GM19025 (cell line): ENCODE measurements around the gene WFIKKN1.

Experiments used
- ATAC-seq: cut with Tn5 transposase; IDR thresholded peaks from one replicate; pipeline ENCODE4 v1.9.1; 2021; ENCODE audit warnings: mild to moderate bottlenecking, low read depth, moderate library complexity; ENCODE audit not compliant: unreplicated experiment

Gene WFIKKN1

DNA sequence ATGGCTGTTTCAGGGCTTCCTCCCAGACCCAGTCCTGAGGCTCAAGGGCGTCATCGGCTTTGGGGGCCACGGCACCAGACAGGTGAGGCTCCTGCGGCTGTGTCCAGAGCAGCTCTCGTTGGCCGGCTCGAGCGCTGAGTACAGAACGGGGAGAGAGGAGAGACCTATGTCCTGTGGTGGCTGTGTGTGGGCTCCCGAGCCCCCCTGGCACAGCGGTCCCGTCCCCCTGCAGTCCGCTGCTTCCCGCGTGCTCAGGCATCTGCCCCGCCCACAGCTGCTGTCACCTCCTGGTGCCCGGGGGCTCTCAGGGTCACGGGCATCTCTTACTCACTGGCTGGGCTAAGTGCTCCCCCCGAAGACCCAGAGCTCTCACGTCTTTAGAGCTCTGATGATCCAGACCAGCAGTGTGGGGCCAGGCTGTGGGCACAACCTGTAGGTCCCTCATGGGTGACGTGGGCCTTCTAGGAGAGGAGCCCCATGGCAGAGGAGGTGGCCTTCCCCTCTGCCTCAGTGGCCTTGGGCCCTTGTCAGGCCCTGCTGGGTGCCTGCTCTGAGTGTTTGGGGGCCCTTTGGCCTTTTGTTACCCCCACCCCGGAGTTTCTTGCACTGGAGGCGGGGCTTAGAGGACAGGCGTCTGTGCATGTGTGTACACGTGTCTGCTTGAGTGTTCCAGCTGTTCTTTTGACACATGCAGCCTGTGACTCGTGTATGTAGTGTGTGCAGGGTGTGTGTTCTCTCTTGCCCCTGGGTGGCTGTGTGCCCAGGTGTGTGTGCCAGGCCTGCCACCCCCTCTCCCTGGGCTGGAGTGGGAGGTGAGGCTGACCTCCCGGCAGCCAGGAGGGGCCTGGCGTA, 21.9 kb downstream of the WFIKKN1 start:
- no peak for ATAC-seq

DNA sequence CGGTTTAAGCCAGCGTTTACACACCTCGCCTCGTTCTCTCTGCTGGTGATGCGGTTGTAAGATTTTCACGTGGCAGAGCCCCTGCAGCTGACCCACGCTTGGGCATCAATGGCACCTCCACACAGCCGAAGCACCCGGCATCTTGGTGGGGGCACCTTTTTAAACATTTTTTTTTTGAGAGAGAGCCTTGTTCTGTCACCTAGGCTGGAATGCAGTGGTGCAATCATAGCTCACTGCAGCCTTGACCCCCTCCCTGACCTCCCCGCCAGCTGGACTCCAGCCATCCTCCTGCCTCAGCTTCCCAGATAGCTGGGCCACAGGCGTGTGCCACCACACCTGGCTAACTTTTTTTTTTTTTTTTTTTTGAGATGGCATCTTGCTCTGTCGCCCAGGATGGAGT, 23.2 kb downstream of the WFIKKN1 start:
- no peak for ATAC-seq

DNA sequence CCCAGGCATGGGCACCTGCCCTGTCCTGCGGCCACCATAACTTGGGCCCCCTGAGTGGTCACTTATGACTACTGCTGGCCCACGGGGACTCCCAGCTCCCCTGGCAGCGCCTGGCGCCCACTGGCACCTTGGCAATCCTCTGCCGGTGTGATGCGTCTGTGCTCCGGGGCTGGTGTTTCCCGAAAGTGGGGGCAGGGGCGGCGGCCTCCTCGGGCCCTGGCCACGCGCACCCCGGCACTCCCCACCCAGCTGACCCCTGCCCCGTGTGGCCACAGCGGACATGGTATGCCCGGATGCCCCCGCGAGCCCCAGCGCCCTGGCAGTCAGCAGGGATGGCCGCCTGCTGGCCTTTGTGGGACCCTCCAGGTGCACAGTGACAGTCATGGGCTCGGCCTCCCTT, 26.7 kb downstream of the WFIKKN1 start:
- no peak for ATAC-seq

DNA sequence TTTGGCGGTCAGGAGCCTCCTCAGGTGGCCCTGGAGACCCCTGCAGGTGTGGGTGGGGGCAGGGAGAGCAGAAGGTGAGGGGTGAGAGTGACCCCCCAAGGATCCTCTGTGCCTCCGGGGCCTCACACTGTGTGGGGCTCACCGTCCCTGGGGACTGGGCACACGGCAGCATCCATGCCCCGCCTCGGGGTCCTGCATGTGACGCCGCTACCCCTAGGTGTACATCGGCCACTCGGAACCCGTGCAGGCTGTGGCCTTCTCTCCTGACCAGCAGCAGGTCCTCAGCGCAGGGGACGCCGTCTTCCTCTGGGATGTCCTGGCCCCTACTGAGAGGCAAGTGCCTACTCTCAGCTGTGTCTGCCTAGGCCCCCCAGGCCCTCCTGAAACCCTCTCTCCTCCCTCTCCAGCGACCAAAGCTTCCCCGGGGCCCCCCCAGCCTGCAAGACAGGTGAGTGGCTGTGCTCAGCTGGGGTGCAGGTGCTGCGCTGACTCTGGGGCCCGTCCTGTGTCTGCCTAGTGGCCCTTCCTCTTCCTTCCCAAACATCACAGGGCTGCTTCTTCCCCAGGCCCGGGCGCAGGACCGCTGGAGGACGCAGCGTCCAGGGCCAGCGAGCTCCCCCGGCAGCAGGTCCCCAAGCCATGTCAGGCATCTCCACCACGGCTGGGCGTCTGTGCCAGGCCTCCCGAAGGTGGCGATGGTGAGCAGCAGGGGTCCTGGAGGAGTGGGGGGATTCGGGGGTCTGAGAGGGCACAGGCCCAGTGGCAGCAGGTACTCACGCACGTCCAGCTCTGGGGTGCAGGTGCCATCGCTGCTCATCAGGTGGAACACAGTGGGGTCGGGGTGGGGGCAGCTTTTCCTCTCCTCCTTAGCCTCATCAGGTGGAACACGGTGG, 28.1 kb downstream of the WFIKKN1 start:
- ATAC-seq, result no peak

DNA sequence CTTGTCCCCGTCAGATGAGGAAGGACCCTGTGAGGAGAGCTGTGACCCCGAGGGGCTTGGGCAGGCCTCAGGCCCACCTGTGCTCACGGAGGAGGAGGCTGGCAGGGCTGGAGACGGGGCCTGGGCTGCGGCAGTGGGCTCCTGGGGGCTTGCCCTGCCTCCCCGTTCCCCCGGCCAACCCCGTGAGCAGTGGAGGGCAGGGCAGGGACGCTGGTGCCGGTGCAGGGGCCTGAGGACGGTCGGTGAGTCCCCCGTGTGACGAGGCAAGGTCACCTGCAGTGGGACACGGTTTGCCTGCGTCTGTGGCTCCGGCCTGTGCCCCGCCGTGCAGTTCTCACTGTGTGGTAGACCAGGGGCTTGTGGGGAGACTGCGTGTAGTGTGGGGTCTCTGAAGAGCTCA, 28.8 kb downstream of the WFIKKN1 start:
- ATAC-seq, result no peak

DNA sequence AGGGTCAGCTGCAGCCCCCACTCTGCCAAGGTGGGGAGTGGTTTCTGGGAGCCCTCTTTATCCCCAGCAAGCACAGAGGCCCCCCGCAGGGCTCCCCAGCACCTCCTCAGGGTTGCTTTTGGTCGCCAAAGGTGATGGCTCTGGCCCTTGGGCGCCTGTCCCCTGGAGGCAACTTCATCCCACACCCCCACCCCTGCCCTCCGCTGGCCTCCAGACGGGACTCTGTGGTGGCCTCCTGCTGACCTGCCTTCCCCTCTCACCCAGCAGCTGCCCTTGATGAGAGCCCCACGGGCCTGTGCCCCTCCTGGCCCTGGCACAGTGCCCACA, 29.3 kb downstream of the WFIKKN1 start:
- no peak for ATAC-seq

DNA sequence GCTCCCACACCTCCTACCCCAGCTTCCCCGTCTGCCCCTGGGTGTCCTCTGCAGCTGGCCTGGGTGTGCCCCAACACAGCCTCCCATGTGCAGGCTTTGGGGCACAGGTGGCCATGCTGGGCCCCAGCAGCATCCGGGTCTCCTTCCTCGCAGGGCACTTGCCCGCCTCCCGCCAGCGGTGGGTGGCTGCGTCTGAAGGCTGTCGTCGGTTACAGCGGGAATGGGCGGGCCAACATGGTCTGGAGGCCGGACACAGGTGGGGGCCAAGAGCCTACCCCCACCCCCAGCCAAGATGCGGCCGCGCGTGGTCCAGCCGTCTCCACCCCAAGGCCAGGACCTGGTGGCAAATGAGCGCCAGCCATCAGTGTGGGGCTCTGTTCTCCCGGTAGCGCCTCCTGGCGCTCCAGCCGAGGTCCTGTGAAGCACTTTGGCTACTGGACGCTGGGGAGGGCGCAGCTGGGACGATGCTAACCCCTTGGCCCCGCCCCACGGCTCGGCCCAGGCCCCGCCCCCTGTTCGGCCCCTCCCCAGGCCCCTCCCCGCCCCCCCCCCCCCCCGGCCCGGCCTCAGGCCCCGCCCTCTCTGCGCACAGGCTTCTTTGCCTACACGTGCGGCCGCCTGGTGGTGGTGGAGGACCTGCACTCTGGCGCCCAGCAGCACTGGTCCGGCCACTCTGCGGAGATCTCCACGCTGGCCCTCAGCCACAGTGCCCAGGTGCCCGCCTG, 29.8 kb downstream of the WFIKKN1 start:
- ATAC-seq, result no peak

DNA sequence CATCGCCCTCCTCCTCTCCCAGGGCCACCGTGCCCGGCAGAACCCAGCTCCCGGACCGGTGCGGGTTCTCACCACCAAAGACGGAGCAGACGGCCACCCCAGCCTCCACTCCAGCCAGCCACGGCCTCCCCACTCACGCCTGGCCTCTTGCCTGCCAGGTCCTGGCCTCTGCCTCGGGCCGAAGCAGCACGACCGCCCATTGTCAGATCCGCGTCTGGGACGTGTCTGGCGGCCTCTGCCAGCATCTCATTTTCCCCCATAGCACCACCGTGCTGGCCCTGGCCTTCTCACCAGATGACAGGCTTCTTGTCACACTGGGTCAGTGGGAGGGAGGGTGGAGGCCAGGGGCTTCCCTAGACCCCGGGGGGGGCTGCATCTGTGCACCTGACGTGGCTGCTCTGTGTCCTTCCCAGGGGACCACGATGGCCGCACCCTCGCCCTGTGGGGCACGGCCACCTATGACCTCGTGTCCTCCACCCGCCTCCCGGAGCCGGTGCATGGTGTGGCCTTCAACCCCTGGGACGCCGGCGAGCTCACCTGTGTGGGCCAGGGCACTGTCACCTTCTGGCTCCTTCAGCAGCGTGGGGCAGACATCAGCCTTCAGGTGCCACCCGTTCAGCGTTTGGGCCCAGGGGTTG, 30.5 kb downstream of the WFIKKN1 start:
- ATAC-seq, result no peak

DNA sequence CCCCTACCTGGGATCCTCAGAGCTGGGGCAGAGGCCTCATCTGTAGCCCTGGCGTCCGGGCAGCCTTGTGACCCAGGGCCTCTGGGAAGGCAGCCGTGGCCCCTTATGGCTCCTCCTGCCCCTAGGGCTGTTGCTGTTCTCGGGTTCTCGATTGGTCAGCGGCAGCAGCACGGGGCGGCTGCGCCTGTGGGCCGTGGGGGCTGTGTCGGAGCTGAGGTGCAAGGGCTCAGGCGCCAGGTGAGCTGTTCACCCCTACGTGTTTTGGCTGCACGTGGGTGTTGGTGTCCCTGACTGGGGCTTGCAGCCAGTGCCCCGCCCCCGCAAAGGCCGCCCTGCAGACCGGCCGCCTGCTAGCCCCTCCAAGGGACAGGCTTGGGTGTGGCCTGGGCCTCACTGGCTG, 31.3 kb downstream of the WFIKKN1 start:
- no peak for ATAC-seq

DNA sequence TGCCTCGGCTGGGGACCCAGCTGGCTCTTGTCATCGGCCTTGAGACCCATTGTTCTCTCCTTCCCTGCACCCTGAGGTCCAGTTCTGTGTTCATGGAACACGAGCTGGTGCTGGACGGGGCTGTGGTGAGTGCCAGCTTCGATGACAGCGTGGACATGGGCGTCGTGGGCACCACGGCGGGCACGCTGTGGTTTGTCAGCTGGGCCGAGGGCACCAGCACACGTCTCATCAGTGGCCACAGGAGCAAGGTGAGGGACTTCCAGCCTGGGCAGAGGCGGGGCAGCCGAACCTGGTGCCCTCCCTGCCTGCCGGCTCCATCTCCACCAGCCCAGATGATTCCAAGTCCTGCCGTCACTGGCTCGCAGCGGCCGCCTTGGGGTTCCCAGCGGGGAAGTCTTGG, 31.8 kb downstream of the WFIKKN1 start:
- no peak for ATAC-seq

DNA sequence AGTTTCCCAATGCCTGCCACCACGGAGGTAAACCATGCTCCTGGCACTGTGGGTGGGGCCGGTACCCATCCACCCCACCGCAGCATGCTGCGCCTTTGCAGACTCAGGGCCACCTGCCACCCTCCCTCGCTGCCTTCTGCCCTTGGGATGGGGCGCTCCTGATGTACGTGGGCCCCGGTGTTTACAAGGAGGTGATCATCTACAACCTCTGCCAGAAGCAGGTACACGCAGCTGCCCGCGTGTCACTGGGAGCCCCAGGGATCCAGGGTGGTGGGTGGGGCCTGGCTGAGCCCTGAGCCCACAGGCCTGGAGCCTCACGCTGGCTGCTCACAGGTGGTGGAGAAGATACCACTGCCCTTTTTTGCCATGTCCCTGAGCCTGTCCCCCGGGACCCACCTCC, 35.8 kb downstream of the WFIKKN1 start:
- no peak for ATAC-seq

DNA sequence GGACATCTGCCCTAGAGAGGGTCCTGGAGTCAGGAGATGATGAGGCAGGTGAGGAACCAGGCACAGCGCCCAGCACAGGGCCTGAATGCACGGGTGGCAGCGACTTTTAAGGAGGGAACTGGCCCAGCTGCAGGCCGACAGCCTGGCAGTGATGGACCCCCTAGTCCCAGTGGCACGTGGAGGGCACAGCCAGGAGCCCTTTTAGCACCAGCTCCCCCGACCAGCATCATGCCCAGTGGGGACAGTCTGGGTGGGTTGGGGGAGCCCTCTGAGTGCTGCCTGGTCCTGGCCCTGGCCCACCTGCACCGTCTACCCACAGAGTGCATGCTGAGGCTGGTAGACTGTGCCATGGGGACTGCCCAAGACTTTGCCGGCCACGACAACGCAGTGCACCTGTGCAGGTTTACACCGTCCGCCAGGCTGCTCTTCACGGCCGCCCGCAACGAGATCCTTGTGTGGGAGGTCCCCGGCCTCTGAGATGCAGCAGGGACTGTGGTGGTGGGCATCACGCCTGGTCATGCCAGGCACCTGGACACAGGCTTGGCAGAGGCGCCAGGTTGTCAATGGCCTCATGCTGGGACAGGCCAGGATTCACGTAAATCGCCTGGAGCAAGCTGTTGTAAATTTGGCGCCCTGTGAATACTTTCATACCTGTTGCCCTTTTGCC, 36.5 kb downstream of the WFIKKN1 start:
- ATAC-seq, result no peak

DNA sequence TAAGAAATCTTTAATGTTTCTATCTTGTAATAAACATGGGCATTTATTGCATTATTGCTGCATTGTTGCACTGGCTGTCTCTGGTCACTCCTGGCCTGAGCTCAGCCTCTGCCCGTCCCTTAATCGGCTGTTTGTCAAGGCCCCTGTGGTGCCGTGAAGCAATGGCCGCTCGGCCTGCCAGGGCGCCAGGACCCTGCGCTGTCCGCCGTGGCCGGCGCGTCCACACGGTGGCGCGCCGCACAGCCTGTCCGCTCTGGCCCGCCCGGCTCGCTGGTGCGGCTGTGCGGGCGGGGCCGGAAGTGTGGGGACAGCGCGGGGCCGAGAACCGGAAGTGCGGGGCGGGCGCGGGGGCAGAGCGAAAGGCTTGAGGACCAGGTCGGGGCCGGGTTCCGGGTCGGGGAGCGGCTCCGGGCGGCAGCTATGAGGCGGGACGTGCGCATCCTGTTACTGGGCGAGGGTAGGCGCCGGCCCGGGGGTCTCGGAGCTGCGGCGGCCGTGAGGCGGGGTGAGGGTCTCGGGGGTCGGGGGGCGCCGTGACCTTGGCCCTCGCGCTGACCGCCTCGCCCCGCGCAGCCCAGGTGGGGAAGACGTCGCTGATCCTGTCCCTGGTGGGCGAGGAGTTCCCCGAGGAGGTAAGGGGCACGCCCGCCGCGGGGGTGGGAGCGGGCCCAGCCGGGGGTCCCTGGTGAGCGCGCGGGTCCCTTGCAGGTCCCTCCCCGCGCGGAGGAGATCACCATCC, 37.2 kb downstream of the WFIKKN1 start, which contains the start of gene RHOT2:
Gene RHOT2, plus strand, starts transcription at position 353 of the 739 bp plus-strand sequence. Its CDS starts 68 bp downstream, at position 421.
- peak; percentile 95 for ATAC-seq

DNA sequence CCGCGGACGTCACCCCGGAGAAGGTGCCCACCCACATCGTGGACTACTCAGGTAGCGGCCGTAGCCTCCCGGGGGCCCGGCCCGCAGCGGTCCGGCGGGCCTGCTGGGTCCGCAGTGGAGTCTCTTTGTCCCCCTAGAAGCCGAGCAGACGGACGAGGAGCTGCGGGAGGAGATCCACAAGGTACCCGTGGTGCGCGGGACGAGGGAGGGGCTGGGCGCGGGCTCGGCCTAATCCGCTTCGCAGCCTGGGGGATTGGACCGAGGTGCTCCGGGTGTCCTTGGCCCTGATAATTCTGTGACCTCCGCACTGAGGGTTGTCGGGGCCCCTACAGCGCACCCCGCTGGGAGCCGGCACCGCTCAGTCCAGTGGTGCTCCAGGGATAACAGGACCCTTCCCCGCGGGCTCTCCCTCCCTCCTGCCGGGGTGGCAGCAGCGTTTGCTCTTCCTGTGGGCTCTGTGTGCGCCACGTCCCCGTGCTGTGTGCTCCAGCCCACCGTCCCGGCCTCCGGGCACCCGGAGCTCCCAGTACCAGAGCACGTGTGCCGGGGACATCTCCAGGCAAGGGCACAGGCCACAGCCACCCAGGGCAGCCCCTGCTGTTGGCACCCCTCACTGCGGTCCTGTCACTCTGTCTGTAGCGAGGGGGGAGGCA, 37.9 kb downstream of the WFIKKN1 start:
- no peak for ATAC-seq

DNA sequence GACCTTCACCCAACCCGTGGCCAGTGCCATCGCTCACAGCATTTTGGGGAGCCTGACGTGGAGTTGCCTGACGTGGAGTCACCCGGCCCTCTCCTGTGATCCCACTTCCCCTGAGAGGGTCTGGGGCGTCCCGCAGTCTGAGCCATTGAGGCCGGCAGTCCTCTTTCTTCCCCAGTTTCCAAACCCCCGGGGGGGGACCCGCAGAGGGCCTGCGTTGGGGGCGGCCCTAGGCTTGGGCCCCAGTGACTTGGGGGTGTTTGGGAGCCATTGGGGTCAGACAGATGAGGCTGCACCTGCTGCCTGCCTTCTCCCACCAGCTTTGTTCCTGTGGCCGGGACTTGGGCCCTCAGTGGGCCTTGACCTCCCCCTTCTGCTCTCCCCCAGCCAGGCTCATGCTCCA, 38.9 kb downstream of the WFIKKN1 start:
- no peak for ATAC-seq

DNA sequence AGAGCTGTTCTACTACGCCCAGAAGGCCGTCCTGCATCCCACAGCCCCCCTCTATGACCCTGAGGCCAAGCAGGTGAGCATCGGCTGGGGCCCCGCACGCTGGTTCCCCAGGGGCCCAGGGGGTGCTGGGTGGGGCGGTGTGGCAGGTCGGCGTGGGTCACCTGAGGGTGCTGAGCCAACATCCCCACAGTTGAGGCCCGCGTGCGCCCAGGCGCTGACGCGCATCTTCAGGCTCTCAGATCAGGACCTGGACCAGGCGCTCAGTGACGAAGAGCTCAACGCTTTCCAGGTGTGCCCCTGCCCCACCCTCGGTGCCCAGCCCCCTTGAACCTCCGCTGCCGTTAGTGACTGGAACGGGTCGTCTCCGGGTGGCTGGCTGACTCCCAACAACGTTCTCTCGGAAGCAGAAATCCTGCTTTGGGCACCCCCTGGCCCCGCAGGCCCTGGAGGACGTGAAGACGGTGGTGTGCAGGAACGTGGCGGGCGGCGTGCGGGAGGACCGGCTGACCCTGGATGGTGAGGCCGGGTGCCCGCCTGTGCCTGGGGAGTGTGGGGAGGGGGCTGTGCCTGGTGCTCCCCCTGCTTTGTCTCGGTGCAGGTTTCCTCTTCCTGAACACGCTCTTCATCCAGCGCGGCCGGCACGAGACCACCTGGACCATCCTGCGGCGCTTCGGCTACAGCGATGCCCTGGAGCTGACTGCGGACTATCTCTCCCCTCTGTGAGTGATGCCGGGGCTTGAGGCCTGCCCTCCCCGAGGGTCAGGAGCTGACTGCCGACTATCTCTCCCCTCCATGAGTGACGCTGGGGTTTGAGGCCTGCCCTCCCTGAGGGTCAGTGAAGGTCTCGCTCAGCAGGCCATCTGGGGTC, 39.9 kb downstream of the WFIKKN1 start:
- no peak for ATAC-seq

DNA sequence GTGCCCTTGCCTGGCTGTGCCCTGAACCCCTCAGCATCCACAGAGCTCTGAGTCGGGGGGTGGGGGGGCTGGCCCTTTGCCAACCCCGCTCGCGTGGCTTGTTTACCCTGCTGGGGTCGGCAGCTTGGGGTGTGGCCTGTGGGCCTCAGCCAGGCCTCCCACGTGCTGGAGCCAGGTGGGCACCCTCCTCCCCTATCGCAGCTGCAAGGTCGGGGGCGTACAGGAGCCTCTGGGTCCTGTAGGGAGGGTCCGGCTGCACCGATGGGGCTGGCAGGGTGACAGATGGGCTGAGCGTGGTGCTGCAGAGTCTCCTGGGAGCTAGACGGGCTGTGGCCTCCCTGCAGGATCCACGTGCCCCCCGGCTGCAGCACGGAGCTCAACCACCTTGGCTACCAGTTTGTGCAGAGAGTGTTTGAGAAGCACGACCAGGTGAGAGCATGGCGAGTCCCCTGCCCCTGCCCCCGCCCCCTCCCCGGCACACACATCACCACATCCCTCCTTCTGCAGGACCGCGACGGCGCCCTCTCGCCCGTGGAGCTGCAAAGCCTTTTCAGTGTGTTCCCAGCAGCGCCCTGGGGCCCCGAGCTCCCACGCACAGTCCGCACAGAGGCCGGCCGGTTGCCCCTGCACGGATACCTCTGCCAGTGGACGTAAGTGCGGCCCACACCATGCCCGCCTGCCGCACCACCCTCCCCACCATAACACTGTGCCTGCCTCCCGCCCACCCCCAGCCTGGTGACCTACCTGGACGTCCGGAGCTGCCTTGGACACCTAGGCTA, 40.8 kb downstream of the WFIKKN1 start:
- no peak for ATAC-seq
